ENCODE data around the gene GEMIN5. TPM values are rescaled to one million over a fixed set of nuclear protein-coding genes. Genes with fewer than 3 reads are reported as not detected.

GEMIN5 gene
- total RNA-seq, 1 experiment from 2014 or later, result 30.5 TPM

DNA sequence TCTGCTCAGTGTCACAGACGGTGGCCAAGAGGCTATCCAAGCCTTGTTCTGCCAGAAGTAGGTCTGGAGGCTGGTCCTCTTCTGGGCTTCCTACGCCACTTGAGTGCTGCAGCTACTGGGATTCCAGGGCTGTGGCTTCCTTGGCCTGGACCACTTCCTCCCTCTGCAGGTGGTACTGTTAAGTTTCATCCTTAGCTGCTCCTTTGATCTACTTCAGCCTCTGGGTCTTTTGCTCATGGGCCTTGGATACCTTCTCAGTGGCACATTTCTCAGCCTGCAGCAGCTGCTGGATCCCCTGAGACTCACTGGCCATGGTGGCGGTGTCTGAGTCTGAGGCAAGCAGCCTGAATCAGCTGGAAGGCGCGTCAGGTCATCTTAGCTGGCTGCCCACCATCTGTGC, 69.3 kb downstream of the GEMIN5 start:
- no peaks in the 10 kb centered on the region for H3K4me1 Mint-ChIP-seq (ENCODE audit: low read depth, unreplicated experiment)
- intact Hi-C loops (cut with micrococcal nuclease; ENCODE audit: unreplicated experiment), result no loop called here
- no TSS peak for BruUV-seq (replicated peaks)
- TF ChIP-seq, protein P1, sequence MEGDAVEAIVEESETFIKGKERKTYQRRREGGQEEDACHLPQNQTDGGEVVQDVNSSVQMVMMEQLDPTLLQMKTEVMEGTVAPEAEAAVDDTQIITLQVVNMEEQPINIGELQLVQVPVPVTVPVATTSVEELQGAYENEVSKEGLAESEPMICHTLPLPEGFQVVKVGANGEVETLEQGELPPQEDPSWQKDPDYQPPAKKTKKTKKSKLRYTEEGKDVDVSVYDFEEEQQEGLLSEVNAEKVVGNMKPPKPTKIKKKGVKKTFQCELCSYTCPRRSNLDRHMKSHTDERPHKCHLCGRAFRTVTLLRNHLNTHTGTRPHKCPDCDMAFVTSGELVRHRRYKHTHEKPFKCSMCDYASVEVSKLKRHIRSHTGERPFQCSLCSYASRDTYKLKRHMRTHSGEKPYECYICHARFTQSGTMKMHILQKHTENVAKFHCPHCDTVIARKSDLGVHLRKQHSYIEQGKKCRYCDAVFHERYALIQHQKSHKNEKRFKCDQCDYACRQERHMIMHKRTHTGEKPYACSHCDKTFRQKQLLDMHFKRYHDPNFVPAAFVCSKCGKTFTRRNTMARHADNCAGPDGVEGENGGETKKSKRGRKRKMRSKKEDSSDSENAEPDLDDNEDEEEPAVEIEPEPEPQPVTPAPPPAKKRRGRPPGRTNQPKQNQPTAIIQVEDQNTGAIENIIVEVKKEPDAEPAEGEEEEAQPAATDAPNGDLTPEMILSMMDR (IDR thresholded peaks at IDR 0.05; ENCODE audit: unreplicated experiment), result no peak
- H3K36me3 Mint-ChIP-seq (ENCODE audit: insufficient read depth, unreplicated experiment), result peaks cover 39% of the 10 kb centered on the region
- no peak for DNase-seq
- CTCF ChIA-PET, result interaction anchor here (0.7 to 1.9 kb wide), 2 partner anchors 12 to 527 kb away, joined by 3 read pairs; no protein-coding TSS in a partner anchor
- peak overlapping the region; percentile 46 for H3K27ac Mint-ChIP-seq (ENCODE audit: unreplicated experiment)
- H3K4me3 Mint-ChIP-seq (ENCODE audit: low read depth, unreplicated experiment), result no peak overlapping the region
- no peaks in the 10 kb centered on the region for H3K27me3 Mint-ChIP-seq (ENCODE audit: unreplicated experiment)
- H3K9me3 Mint-ChIP-seq (ENCODE audit: low read depth, unreplicated experiment), result no peaks in the 10 kb centered on the region

DNA sequence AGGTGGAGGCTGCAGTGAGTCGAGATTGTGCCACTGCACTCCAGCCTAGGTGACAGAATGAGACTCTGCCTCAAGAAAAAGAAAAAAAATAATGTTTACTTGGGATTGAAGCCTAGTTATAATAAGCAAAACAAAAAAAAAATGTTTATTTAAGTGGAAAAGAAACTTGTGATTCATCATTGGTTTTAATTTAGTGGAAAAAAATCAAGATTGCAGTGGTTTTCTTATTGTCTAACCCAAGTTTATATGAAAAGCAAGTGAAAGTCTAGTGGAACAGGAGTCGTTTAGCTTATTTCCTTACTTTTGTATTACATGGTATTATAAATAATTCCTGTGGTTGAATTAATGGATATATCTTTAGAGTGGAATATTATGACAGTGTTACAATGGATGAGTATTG, 71.2 kb downstream of the GEMIN5 start:
- BruUV-seq (replicated peaks), result no TSS peak

DNA sequence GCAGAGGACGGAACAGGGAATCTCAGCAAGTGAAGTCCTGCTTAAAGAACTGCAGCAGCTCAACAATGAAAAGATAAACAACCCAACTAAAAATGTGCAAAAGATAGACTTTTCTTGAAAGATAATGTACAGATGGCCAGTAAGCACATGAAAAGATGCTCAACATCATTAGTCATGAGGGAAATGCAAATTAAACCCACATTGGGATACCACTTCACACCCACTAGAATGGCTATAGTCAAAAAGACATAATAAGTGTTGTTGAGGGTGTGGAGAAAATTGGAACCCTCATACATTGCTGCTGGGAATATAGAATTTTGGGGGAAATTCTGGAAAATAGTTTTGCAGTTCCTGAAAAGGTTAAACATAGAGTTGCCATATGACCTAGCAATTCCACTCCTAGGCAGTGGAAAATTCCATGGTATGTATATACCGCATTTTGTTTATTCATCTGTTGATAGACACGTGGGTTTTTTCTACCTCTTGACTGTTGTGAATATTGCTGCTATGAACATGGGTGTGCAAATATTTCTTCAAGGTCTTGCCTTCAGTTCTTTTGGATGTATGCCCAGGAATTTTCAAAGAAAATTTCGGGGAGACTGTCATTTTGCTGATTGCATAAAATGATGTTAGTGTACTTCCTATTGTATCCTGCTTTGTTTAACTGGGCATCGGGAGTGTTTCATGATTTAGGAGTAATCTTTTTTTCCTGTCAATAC, 72.4 kb downstream of the GEMIN5 start:
- peaks cover 39% of the 10 kb centered on the region for H3K36me3 Mint-ChIP-seq (ENCODE audit: insufficient read depth, unreplicated experiment)
- CTCF ChIA-PET, result no interaction called here
- TF ChIP-seq, protein P1 (IDR thresholded peaks at IDR 0.05; ENCODE audit: unreplicated experiment), result no peak
- no peak overlapping the region for H3K27ac Mint-ChIP-seq (ENCODE audit: unreplicated experiment)
- H3K9me3 Mint-ChIP-seq (ENCODE audit: low read depth, unreplicated experiment), result no peaks in the 10 kb centered on the region
- no TSS peak for BruUV-seq (replicated peaks)
- DNase-seq, result no peak
- peaks cover 6% of the 10 kb centered on the region for H3K4me1 Mint-ChIP-seq (ENCODE audit: low read depth, unreplicated experiment)
- no peak overlapping the region for H3K4me3 Mint-ChIP-seq (ENCODE audit: low read depth, unreplicated experiment)
- intact Hi-C loops (cut with micrococcal nuclease; ENCODE audit: unreplicated experiment), result no loop called here
- H3K27me3 Mint-ChIP-seq (ENCODE audit: unreplicated experiment), result no peaks in the 10 kb centered on the region

More for the DNA sequence above, 71.2 kb downstream of the GEMIN5 start:
- DNase-seq, result no peak
- H3K4me1 Mint-ChIP-seq (ENCODE audit: low read depth, unreplicated experiment), result no peaks in the 10 kb centered on the region
- H3K27ac Mint-ChIP-seq (ENCODE audit: unreplicated experiment), result no peak overlapping the region
- H3K36me3 Mint-ChIP-seq (ENCODE audit: insufficient read depth, unreplicated experiment), result peaks cover 39% of the 10 kb centered on the region
- no peaks in the 10 kb centered on the region for H3K9me3 Mint-ChIP-seq (ENCODE audit: low read depth, unreplicated experiment)
- CTCF ChIA-PET, result interaction anchor here (0.6 kb wide), 2 partner anchors 23 to 189 kb away, joined by 3 to 4 read pairs; no protein-coding TSS in a partner anchor
- intact Hi-C loops (cut with micrococcal nuclease; ENCODE audit: unreplicated experiment), result no loop called here
- H3K4me3 Mint-ChIP-seq (ENCODE audit: low read depth, unreplicated experiment), result no peak overlapping the region
- TF ChIP-seq, protein P1 (IDR thresholded peaks at IDR 0.05; ENCODE audit: unreplicated experiment), result no peak
- H3K27me3 Mint-ChIP-seq (ENCODE audit: unreplicated experiment), result no peaks in the 10 kb centered on the region

DNA sequence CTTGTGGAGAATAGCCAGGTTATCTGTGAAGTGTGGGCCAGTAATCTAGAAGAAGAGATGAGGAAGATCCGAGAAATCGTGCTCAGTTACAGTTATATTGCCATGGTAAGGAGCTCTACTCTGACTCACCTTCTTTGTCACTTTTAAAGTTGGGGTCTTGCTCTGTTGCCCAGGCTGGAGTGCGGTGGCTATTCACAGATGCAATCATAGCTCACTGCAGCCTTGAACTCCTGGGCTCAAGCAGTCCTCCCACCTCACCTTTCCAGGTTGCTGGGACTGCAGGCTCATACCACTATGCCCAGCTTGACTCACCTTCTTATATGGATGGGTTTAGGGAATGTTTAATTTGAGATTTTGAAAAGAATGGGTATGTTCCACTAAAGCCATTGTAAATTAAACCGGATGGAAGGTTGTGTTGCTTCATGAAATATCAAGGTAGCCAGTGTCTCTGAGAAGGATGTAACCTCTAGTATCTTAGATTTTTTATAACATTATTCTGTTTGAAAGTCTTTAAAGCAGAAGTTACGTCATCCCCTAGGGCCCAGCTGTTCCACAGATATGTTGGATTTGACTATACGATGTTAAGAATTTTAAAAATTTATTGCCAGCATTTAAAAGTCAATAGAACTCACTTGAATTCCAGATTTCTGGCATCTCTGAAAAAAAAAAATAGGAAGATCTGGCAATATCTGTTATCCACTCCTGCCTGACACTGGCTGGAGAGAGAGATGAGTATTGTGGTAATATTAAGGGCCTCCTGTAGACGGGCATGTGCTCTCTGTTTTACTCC, 74.5 kb downstream of the GEMIN5 start:
- H3K9me3 Mint-ChIP-seq (ENCODE audit: low read depth, unreplicated experiment), result no peaks in the 10 kb centered on the region
- DNase-seq, result no peak
- H3K4me1 Mint-ChIP-seq (ENCODE audit: low read depth, unreplicated experiment), result peaks cover 14% of the 10 kb centered on the region
- no TSS peak for BruUV-seq (replicated peaks)
- no peak overlapping the region for H3K4me3 Mint-ChIP-seq (ENCODE audit: low read depth, unreplicated experiment)
- intact Hi-C loops (cut with micrococcal nuclease; ENCODE audit: unreplicated experiment), result no loop called here
- H3K27ac Mint-ChIP-seq (ENCODE audit: unreplicated experiment), result no peak overlapping the region
- H3K36me3 Mint-ChIP-seq (ENCODE audit: insufficient read depth, unreplicated experiment), result peaks cover 37% of the 10 kb centered on the region
- CTCF ChIA-PET, result no interaction called here
- H3K27me3 Mint-ChIP-seq (ENCODE audit: unreplicated experiment), result no peaks in the 10 kb centered on the region
- TF ChIP-seq, protein P1 (IDR thresholded peaks at IDR 0.05; ENCODE audit: unreplicated experiment), result no peak
